Measurements from ENCODE around the gene PLCZ1. TPM values are rescaled to one million over a fixed set of nuclear protein-coding genes. Genes with fewer than 3 reads are reported as not detected.

PLCZ1 gene
- total RNA-seq, 6 donors from 2014 or later = not detected

DNA sequence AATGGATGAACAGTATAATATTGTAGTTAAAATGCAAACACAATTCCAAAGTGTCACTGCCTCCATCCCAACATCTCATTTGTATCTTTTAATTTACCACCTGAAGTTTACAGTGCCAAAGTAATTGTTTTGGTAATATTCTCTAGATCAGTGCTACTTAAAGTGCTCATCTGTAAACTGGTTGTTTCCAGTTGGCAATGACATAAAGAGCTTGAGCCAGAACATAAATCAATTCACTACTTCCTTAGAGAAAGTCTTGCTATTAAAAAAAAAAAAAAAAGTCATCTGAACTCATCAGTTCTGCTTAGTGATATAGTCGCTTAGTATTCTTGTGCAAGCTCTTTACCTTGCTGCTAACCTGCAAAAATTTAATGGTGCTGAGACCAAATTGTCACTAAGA lies 16.4 kb downstream of the PLCZ1 start:
- 84 to 87% methylated on average over 1 of the region's 1 CpG for WGBS, 2 donors
- no peaks in the 10 kb centered on the region for H3K9me3 ChIP-seq
- H3K27ac ChIP-seq = no peak overlapping the region
- no peaks in the 10 kb centered on the region for H3K4me1 ChIP-seq
- TF ChIP-seq POLR2A (IDR thresholded peaks at IDR 0.05) (no peak), POLR2AphosphoS5 (IDR thresholded peaks at IDR 0.05) (no peak), EP300 (IDR thresholded peaks at IDR 0.05) (no peak)
- TF ChIP-seq, protein P1, sequence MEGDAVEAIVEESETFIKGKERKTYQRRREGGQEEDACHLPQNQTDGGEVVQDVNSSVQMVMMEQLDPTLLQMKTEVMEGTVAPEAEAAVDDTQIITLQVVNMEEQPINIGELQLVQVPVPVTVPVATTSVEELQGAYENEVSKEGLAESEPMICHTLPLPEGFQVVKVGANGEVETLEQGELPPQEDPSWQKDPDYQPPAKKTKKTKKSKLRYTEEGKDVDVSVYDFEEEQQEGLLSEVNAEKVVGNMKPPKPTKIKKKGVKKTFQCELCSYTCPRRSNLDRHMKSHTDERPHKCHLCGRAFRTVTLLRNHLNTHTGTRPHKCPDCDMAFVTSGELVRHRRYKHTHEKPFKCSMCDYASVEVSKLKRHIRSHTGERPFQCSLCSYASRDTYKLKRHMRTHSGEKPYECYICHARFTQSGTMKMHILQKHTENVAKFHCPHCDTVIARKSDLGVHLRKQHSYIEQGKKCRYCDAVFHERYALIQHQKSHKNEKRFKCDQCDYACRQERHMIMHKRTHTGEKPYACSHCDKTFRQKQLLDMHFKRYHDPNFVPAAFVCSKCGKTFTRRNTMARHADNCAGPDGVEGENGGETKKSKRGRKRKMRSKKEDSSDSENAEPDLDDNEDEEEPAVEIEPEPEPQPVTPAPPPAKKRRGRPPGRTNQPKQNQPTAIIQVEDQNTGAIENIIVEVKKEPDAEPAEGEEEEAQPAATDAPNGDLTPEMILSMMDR (IDR thresholded peaks at IDR 0.05) = no peak
- ATAC-seq (ENCODE audit: low FRiP score in 2 of 2) (no peak), DNase-seq (no peak)
- H3K27me3 ChIP-seq = no peaks in the 10 kb centered on the region
- H3K4me3 ChIP-seq = no peak overlapping the region
- H3K36me3 ChIP-seq = no peaks in the 10 kb centered on the region

DNA sequence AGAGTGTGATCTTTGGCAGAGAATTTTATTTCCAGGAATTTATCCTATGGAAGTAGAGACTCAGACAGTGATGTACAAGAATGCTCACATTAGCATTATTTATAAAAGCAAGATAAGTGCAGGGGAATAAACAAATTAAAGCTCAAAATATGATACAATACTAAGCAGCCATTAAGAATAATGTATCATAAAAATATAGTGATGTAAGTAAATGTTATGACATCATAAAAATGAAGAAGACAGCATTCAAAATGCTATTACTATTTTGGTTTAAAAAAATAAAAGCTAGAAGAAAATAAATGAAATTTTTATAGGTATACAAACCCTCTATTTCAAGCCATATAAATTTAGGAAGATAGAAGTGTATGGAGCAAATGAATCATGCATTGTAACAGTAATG lies 17.1 kb downstream of the PLCZ1 start:
- DNase-seq (no peak), ATAC-seq (ENCODE audit: low FRiP score in 2 of 2) (no peak)
- H3K9me3 ChIP-seq = no peaks in the 10 kb centered on the region
- no peaks in the 10 kb centered on the region for H3K27me3 ChIP-seq
- H3K4me3 ChIP-seq = no peak overlapping the region
- H3K36me3 ChIP-seq = no peaks in the 10 kb centered on the region
- no peak for TF ChIP-seq POLR2A (IDR thresholded peaks at IDR 0.05)
- no peak overlapping the region for H3K27ac ChIP-seq
- H3K4me1 ChIP-seq = no peaks in the 10 kb centered on the region

DNA sequence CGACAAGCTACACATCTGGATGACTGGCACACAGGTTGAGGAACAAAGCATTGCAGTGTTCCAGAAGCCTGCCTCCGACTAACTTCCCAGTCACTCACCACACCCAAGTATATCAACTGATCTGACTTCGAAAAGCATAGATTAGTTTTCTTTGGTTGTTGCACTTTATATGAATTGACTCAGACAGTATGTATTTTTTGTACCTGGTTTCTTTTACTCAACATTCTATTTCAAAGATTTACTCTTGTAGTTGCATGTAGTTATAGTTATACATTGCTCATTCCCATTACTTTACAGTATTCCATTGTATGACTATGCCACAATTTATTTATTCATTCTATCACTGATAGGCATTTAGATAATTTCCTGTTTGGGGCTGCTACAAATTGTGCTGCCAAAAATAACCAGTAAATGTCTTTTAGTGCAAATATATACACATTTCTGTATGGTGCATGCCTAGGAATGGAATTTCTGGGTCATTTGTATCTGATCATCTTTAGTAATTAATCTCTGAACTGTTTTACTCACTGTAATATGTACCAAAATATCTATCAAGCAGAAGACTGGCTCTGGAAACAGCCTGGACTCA lies 17.8 kb downstream of the PLCZ1 start:
- Histone ChIP-seq H3K4me1 (no peaks in the 10 kb centered on the region), H3K27me3 (no peaks in the 10 kb centered on the region), H3K36me3 (no peaks in the 10 kb centered on the region), H3K27ac (no peak overlapping the region), H3K9me3 (no peaks in the 10 kb centered on the region), H3K4me3 (no peak overlapping the region)
- no peak for TF ChIP-seq EP300 (IDR thresholded peaks at IDR 0.05)
- no peak for TF ChIP-seq POLR2A (IDR thresholded peaks at IDR 0.05)
- no peak for TF ChIP-seq POLR2AphosphoS5 (IDR thresholded peaks at IDR 0.05)
- TF ChIP-seq, protein P1 (IDR thresholded peaks at IDR 0.05) = no peak
- 85 to 92% methylated on average over 3 of the region's 3 CpGs for WGBS, 2 donors
- DNase-seq = no peak
- ATAC-seq (ENCODE audit: low FRiP score in 2 of 2) = no peak

DNA sequence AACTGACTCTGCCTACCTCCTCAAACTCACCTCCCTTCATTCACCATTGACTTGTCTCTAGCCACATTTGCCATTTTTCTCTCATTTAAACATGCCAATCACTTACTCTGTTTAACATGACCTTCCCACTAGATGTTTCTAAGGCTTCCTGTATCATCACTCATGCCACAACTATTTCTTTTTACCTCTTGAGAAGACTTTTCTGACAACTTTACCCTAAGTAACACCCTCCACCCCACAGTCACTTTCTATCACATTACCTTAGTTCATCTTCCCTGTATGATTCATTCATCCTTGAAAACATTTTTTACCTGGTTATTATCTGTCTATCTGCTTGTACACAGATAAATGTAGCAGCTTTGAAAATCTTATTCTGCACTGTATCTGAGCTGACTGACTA lies 19.4 kb downstream of the PLCZ1 start:
- Histone ChIP-seq H3K4me3 (no peak overlapping the region), H3K36me3 (no peaks in the 10 kb centered on the region), H3K4me1 (no peaks in the 10 kb centered on the region), H3K27me3 (no peaks in the 10 kb centered on the region), H3K27ac (no peak overlapping the region), H3K9me3 (no peaks in the 10 kb centered on the region)
- TF ChIP-seq EP300 (IDR thresholded peaks at IDR 0.05) = no peak
- no peak for TF ChIP-seq POLR2AphosphoS5 (IDR thresholded peaks at IDR 0.05)
- TF ChIP-seq, protein P1 (IDR thresholded peaks at IDR 0.05) = no peak
- no peak for TF ChIP-seq POLR2A (IDR thresholded peaks at IDR 0.05)
- DNase-seq (no peak), ATAC-seq (ENCODE audit: low FRiP score in 2 of 2) (no peak)

DNA sequence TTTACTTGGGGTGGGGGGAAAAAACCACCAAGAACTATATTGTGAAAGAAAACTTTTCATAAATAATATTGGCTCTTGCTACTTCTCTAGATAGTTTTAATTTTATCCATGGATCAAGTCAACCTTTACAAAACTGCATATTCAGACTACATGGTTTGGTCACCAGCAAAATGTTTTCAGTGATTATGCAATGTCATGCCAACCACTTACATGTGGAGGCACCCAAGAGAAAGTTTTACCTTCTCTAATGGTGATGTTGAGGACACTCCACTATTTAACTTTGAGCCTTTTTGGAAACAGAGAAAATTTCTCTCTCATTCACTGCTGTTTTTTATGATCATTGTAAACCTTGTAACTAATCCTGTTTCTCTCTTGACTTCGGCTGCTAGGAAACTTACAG lies 21.6 kb downstream of the PLCZ1 start:
- H3K27me3 ChIP-seq = no peaks in the 10 kb centered on the region
- DNase-seq = no peak
- 90 to 91% methylated on average over 1 of the region's 1 CpG for WGBS, 2 donors
- TF ChIP-seq EP300 (IDR thresholded peaks at IDR 0.05) (no peak), POLR2A (IDR thresholded peaks at IDR 0.05) (no peak), POLR2AphosphoS5 (IDR thresholded peaks at IDR 0.05) (no peak)
- TF ChIP-seq, protein P1 (IDR thresholded peaks at IDR 0.05) = no peak
- no peak overlapping the region for H3K4me3 ChIP-seq
- no peak for ATAC-seq (ENCODE audit: low FRiP score in 2 of 2)
- H3K36me3 ChIP-seq = no peaks in the 10 kb centered on the region
- H3K27ac ChIP-seq = no peak overlapping the region
- no peaks in the 10 kb centered on the region for H3K4me1 ChIP-seq
- H3K9me3 ChIP-seq = no peaks in the 10 kb centered on the region

Data from upper lobe of left lung (tissue), 6 donors.